Tibial nerve (tissue), 4 donors: ENCODE measurements around the gene SERPINI2. TPM values are rescaled to one million over a fixed set of nuclear protein-coding genes. Genes with fewer than 3 reads are reported as not detected.

Source experiments
- DNase-seq, 2 donors: peaks; one replicate each; pipeline ENCODE4 v3.0.0-alpha.2; 2019; ENCODE audit warnings: low spot score in 2 of 2
- H3K27ac ChIP-seq, 4 donors: fragments of 200-600 bp; sonication (generic) in 3 of 4; one replicate each; pipeline ENCODE4 v1.5.1; 2017 to 2019; ENCODE audit warnings: mild to moderate bottlenecking in 1 of 4
- H3K27me3 ChIP-seq, 2 donors: fragments of 200-600 bp; sonication (generic) in 1 of 2; one replicate each; pipeline versions ENCODE4 v1.5.1 to v1.6.0; 2017 to 2019
- H3K36me3 ChIP-seq, 3 donors: fragments of 200-600 bp; sonication (generic); one replicate each; pipeline ENCODE4 v1.5.1; 2018 to 2019
- H3K4me1 ChIP-seq, 4 donors: fragments of 200-600 bp; sonication (generic) in 3 of 4; one replicate each; pipeline ENCODE4 v1.5.1; 2017 to 2019
- H3K4me3 ChIP-seq, 4 donors: fragments of 200-600 bp; sonication (generic) in 3 of 4; one replicate each; pipeline ENCODE4 v1.5.1; 2017 to 2019; ENCODE audit warnings: mild to moderate bottlenecking in 1 of 4, moderate library complexity in 1 of 4
- H3K9me3 ChIP-seq, 4 donors: fragments of 200-600 bp; sonication (generic) in 3 of 4; one replicate each; pipeline ENCODE4 v1.5.1; 2017 to 2019
- CTCF ChIP-seq, 5 experiments: fragments of 200-600 bp in 3 of 5; fragments of 450-650 bp in 2 of 5; sonication (generic) in 3 of 5; IDR thresholded peaks; one replicate each; pipeline ENCODE4 v1.5.1; 2016 to 2019; ENCODE audit warnings: antibody characterized with exemption in 5 of 5, mild to moderate bottlenecking in 3 of 5, moderate library complexity in 2 of 5
- EP300 ChIP-seq, 2 donors: sonication (generic); formaldehyde crosslinking; IDR thresholded peaks; one replicate each; pipeline ENCODE4 v1.6.1; 2017; ENCODE audit warnings: antibody characterized with exemption in 2 of 2, mild to moderate bottlenecking in 1 of 2
- POLR2A ChIP-seq, 2 donors: fragments of 450-650 bp; IDR thresholded peaks; one replicate each; pipeline ENCODE4 v1.6.1; 2017; ENCODE audit warnings: antibody characterized with exemption in 2 of 2, mild to moderate bottlenecking in 2 of 2, moderate library complexity in 2 of 2
- WGBS, 2 donors: methylation state at CpG; one replicate each; pipeline ENCODE4 v1.1.5; 2018; 5-methylcytosine and 5-hydroxymethylcytosine counted together
- total RNA-seq, 4 donors: library from RNA; depleted of rRNA; stranded (reverse); fragments of >200 nt; gene quantifications; one replicate each; pipeline ENCODE4 v1.1.0, GENCODE V29; 2016

Gene SERPINI2
- total RNA-seq, 4 donors from 2014 or later, result not detected

GRCh38 chr3:167396075-167396474, 77.8 kb downstream of the SERPINI2 start:
- no peaks in the 10 kb centered on the region for H3K9me3 ChIP-seq
- no peaks in the 10 kb centered on the region for H3K27me3 ChIP-seq
- 81 to 82% methylated on average over 2 of the region's 2 CpGs for WGBS, 2 donors
- TF ChIP-seq POLR2A (IDR thresholded peaks at IDR 0.05), result no peak
- TF ChIP-seq EP300 (IDR thresholded peaks at IDR 0.05), result no peak
- no peak for TF ChIP-seq CTCF (IDR thresholded peaks at IDR 0.05)
- H3K4me3 ChIP-seq, result no peak overlapping the region
- H3K27ac ChIP-seq, result no peak overlapping the region
- no peaks in the 10 kb centered on the region for H3K4me1 ChIP-seq
- H3K36me3 ChIP-seq, result no peaks in the 10 kb centered on the region
- DNase-seq, result no peak

- no peaks in the 10 kb centered on the region for H3K36me3 ChIP-seq
- no peak for TF ChIP-seq CTCF (IDR thresholded peaks at IDR 0.05)
- TF ChIP-seq EP300 (IDR thresholded peaks at IDR 0.05), result no peak
- no peak for TF ChIP-seq POLR2A (IDR thresholded peaks at IDR 0.05)
- H3K27me3 ChIP-seq, result no peaks in the 10 kb centered on the region
- WGBS, 2 donors, result 24 to 29% methylated on average over 2 of the region's 2 CpGs
- no peaks in the 10 kb centered on the region for H3K9me3 ChIP-seq
- DNase-seq, result no peak
- H3K4me1 ChIP-seq, result no peaks in the 10 kb centered on the region
- no peak overlapping the region for H3K27ac ChIP-seq
- H3K4me3 ChIP-seq, result no peak overlapping the region
These were observed 79.8 kb downstream of the SERPINI2 start for GRCh38 chr3:167394003-167394402.

Other genes with a start within 250 kb of the SERPINI2 start
- gene ZBBX, start 93.7 kb downstream of the SERPINI2 start, total RNA-seq, result under 1 TPM in 1 of 4 donors, not detected in 3; 0.44 TPM
- 1 to 10 TPM in 2 of 4 donors, under 1 TPM in 1, not detected in 1; 0.44 to 2.9 (median 1.3) TPM for gene WDR49, start 179.9 kb upstream of the SERPINI2 start, total RNA-seq